CD4-positive, alpha-beta T cell treated with Interleukin-21 for 1 hour (primary cell): Measurements from ENCODE around the gene POM121.
A peak's percentile ranks its signal among the peaks of the same experiment; 100 is the strongest.
"Not testable (repeated sequence)": the region's sequence is repeated elsewhere in the genome, so short reads cannot be mapped to it uniquely, and the experiment has no call there.

Experiments
- DNase-seq: peaks from one replicate; pipeline ENCODE4 v3.0.0-alpha.2; 2020

The POM121 gene

GRCh38 chr7:72924733-72925545 lies at the start of gene POM121:
Gene POM121, plus strand, starts transcription at chr7:72925095. Its CDS starts 27 bp downstream, at chr7:72925122.
- peak; percentile 87 for DNase-seq

- DNase-seq = peak; percentile 79
Observed at GRCh38 chr7:72879079-72879736, 45.7 kb upstream of the POM121 start.

GRCh38 chr7:72879737-72880215 lies 45.1 kb upstream of the POM121 start:
- DNase-seq = peak; percentile 54

- not testable (repeated sequence) for DNase-seq
Observed at GRCh38 chr7:72891750-72892149, 33.1 kb upstream of the POM121 start.

- not testable (repeated sequence) for DNase-seq
Observed at GRCh38 chr7:72904740-72905139, 20.2 kb upstream of the POM121 start.

- not testable (repeated sequence) for DNase-seq
Observed at GRCh38 chr7:72908422-72908821, 16.5 kb upstream of the POM121 start.

- DNase-seq = not testable (repeated sequence)
Observed at GRCh38 chr7:72911395-72911794, 13.5 kb upstream of the POM121 start.

GRCh38 chr7:72913750-72914149 lies 11.1 kb upstream of the POM121 start:
- DNase-seq = not testable (repeated sequence)

GRCh38 chr7:72914756-72915525 lies 10.0 kb upstream of the POM121 start:
- peak; percentile 67 for DNase-seq

- DNase-seq = no peak
Observed at GRCh38 chr7:72919256-72919775, 5.6 kb upstream of the POM121 start.

- no peak for DNase-seq
Observed at GRCh38 chr7:72924386-72924732, 536 bp upstream of the POM121 start.

- DNase-seq = no peak
Observed at GRCh38 chr7:72925546-72926120, 738 bp downstream of the POM121 start.

GRCh38 chr7:72927791-72928190 lies 2.9 kb downstream of the POM121 start:
- not testable (repeated sequence) for DNase-seq

- not testable (repeated sequence) for DNase-seq
Observed at GRCh38 chr7:72928216-72928615, 3.3 kb downstream of the POM121 start.

- peak; percentile 12 for DNase-seq
Observed at GRCh38 chr7:72942022-72942705, 17.3 kb downstream of the POM121 start.

GRCh38 chr7:72942956-72943355 lies 18.1 kb downstream of the POM121 start:
- DNase-seq = not testable (repeated sequence)

- not testable (repeated sequence) for DNase-seq
Observed at GRCh38 chr7:72944937-72945336, 20.0 kb downstream of the POM121 start.

- not testable (repeated sequence) for DNase-seq
Observed at GRCh38 chr7:72945597-72945996, 20.7 kb downstream of the POM121 start.

GRCh38 chr7:72946130-72946745 lies 21.3 kb downstream of the POM121 start:
- not testable (repeated sequence) for DNase-seq

GRCh38 chr7:72948714-72949113 lies 23.8 kb downstream of the POM121 start:
- DNase-seq = not testable (repeated sequence)

- DNase-seq = not testable (repeated sequence)
Observed at GRCh38 chr7:72949276-72949675, 24.4 kb downstream of the POM121 start.
